GM19240 (cell line): ENCODE measurements around the gene NQO2.
"Not testable (repeated sequence)": the region's sequence is repeated elsewhere in the genome, so short reads cannot be mapped to it uniquely, and the experiment has no call there.

ENCODE experiments used
- DNase-seq: peaks from one replicate; pipeline ENCODE4 v3.0.0; 2011; ENCODE audit warnings: low spot score; ENCODE audit not compliant: insufficient read length

Gene NQO2

GRCh38 chr6:2989332-2990247, 10.1 kb upstream of the NQO2 start:
- DNase-seq = no peak

GRCh38 chr6:2990248-2990931, 9.3 kb upstream of the NQO2 start:
- no peak for DNase-seq

- DNase-seq = no peak
These were observed 8.7 kb upstream of the NQO2 start for GRCh38 chr6:2990932-2991506.

- DNase-seq = no peak
These were observed 7.2 kb upstream of the NQO2 start for GRCh38 chr6:2992330-2992979.

- no peak for DNase-seq
These were observed 5.9 kb upstream of the NQO2 start for GRCh38 chr6:2993755-2994317.

GRCh38 chr6:2998249-2998997, 1.3 kb upstream of the NQO2 start:
- DNase-seq = not testable (repeated sequence)

- no peak for DNase-seq
These were observed 586 bp upstream of the NQO2 start for GRCh38 chr6:2998998-2999617.

GRCh38 chr6:3001146-3001772, 1.6 kb downstream of the NQO2 start:
- no peak for DNase-seq

GRCh38 chr6:3001773-3002293, 2.1 kb downstream of the NQO2 start:
- peak; percentile 31 for DNase-seq

- not testable (repeated sequence) for DNase-seq
These were observed 3.5 kb downstream of the NQO2 start for GRCh38 chr6:3003226-3003625.

- no peak for DNase-seq
These were observed 5.4 kb downstream of the NQO2 start for GRCh38 chr6:3005077-3005476.

- DNase-seq = no peak
These were observed 6.2 kb downstream of the NQO2 start for GRCh38 chr6:3005874-3006273.

- DNase-seq = no peak
These were observed 6.8 kb downstream of the NQO2 start for GRCh38 chr6:3006476-3006875.

- DNase-seq = no peak
These were observed 7.9 kb downstream of the NQO2 start for GRCh38 chr6:3007571-3007970.

GRCh38 chr6:3008712-3009265, 9.1 kb downstream of the NQO2 start:
- not testable (repeated sequence) for DNase-seq

- no peak for DNase-seq
These were observed 10.2 kb downstream of the NQO2 start for GRCh38 chr6:3009930-3010329.

- DNase-seq = no peak
These were observed 11.5 kb downstream of the NQO2 start for GRCh38 chr6:3011158-3011557.

GRCh38 chr6:3011592-3011991, 11.9 kb downstream of the NQO2 start:
- no peak for DNase-seq

GRCh38 chr6:3013486-3013885, 13.8 kb downstream of the NQO2 start:
- no peak for DNase-seq
